Lower leg skin (tissue), 4 donors: ENCODE measurements around the gene TFE3. TPM values are rescaled to one million over a fixed set of nuclear protein-coding genes. Genes with fewer than 3 reads are reported as not detected.

Source experiments
- DNase-seq, 2 donors: peaks; one replicate each; pipeline ENCODE4 v3.0.0-alpha.2; 2019; ENCODE audit warnings: low spot score in 2 of 2
- H3K4me3 ChIP-seq: fragments of 200-600 bp; sonication (generic); 2 replicates; pipeline ENCODE4 v1.5.1; 2017; ENCODE audit warnings: mild to moderate bottlenecking, low read depth; ENCODE audit not compliant: poor library complexity, severe bottlenecking
- POLR2A ChIP-seq, 2 donors: fragments of 450-650 bp; IDR thresholded peaks; one replicate each; pipeline ENCODE4 v1.6.1; 2016 to 2017; ENCODE audit warnings: antibody characterized with exemption in 2 of 2, mild to moderate bottlenecking in 1 of 2, moderate library complexity in 1 of 2
- WGBS, 2 donors: methylation state at CpG; one replicate each; pipeline ENCODE4 v1.1.5; 2018; 5-methylcytosine and 5-hydroxymethylcytosine counted together
- intact Hi-C: fragments of 100-400 bp; cut with DNase I; formaldehyde crosslinking; loops from one replicate; pipeline ENCODE4 v1.15.0; 2023; ENCODE audit warnings: low total_unique reads
- total RNA-seq, 4 donors: library from RNA; depleted of rRNA; stranded (reverse); fragments of >200 nt; gene quantifications; one replicate each; pipeline ENCODE4 v1.1.0, GENCODE V29; 2016
- TF ChIP-seq, protein P1 (sequence below), 3 donors: fragments of 450-650 bp; IDR thresholded peaks; one replicate each; pipeline ENCODE4 v1.5.1; 2016; ENCODE audit warnings: antibody characterized with exemption in 3 of 3, mild to moderate bottlenecking in 3 of 3, moderate library complexity in 2 of 3

The TFE3 gene
- total RNA-seq, 4 donors from 2014 or later: 37.1 to 55.9 (median 53.6) TPM

DNA sequence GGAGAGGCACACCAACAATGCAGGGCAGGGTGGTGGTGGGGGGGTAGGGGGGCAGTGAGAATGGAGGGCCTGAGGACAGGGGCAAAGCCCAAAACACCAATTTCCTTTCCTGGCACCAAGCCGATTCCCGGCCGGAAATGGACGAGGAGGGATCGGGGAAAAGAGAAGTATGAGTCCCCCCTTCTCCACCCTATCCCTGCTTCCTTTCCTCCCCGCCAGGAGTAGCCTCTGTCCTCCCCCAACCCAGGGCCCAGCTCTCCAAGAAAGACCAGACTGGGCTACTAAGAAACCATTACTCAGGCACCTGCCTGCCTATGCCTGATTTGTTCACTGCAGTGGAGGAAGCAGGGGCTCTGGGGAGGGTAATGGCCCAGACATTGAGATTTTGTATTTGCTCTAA is 16.0 kb upstream of the TFE3 start:
- intact Hi-C loops: no loop called here
- WGBS, 2 donors: 33 to 63% methylated on average over 6 of the region's 6 CpGs
- no peak for DNase-seq
- peak overlapping the region; percentile 6 for H3K4me3 ChIP-seq
- TF ChIP-seq, protein P1, sequence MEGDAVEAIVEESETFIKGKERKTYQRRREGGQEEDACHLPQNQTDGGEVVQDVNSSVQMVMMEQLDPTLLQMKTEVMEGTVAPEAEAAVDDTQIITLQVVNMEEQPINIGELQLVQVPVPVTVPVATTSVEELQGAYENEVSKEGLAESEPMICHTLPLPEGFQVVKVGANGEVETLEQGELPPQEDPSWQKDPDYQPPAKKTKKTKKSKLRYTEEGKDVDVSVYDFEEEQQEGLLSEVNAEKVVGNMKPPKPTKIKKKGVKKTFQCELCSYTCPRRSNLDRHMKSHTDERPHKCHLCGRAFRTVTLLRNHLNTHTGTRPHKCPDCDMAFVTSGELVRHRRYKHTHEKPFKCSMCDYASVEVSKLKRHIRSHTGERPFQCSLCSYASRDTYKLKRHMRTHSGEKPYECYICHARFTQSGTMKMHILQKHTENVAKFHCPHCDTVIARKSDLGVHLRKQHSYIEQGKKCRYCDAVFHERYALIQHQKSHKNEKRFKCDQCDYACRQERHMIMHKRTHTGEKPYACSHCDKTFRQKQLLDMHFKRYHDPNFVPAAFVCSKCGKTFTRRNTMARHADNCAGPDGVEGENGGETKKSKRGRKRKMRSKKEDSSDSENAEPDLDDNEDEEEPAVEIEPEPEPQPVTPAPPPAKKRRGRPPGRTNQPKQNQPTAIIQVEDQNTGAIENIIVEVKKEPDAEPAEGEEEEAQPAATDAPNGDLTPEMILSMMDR (IDR thresholded peaks at IDR 0.05): no peak
- TF ChIP-seq POLR2A (IDR thresholded peaks at IDR 0.05): no peak

- intact Hi-C loops: no loop called here
- H3K4me3 ChIP-seq: peak within 1 kb of the TSS; percentile 6
- WGBS, 2 donors: 42 to 66% methylated on average over 2 to 5 of the region's 5 CpGs
- no peak for DNase-seq
- no peak for TF ChIP-seq POLR2A (IDR thresholded peaks at IDR 0.05)
Measured at GRCh38 chrX:49058794-49059193, 15.6 kb upstream of the TFE3 start, which contains the start of gene CCDC120. CCDC120 (plus strand) TSS chrX:49058999; CDS start chrX:49062042, 3,043 bp downstream.

- 80 to 86% methylated on average over 5 of the region's 5 CpGs for WGBS, 2 donors
- TF ChIP-seq POLR2A (IDR thresholded peaks at IDR 0.05): no peak
- TF ChIP-seq, protein P1 (IDR thresholded peaks at IDR 0.05): no peak
- intact Hi-C loops: no loop called here
- DNase-seq: no peak
- no peak overlapping the region for H3K4me3 ChIP-seq
Measured at GRCh38 chrX:49054073-49054762, 11.1 kb upstream of the TFE3 start.

GRCh38 chrX:49053223-49054072 is 10.3 kb upstream of the TFE3 start:
- intact Hi-C loops: no loop called here
- DNase-seq: no peak
- 5 to 34% methylated on average over 12 to 58 of the region's 79 CpGs for WGBS, 2 donors
- TF ChIP-seq, protein P1 (IDR thresholded peaks at IDR 0.05): no peak
- TF ChIP-seq POLR2A (IDR thresholded peaks at IDR 0.05): no peak
- peak overlapping the region; percentile 50 for H3K4me3 ChIP-seq

- TF ChIP-seq, protein P1 (IDR thresholded peaks at IDR 0.05): no peak
- TF ChIP-seq POLR2A (IDR thresholded peaks at IDR 0.05): no peak
- WGBS, 2 donors: 10 to 43% methylated on average over 9 to 13 of the region's 13 CpGs
- intact Hi-C loops: no loop called here
- H3K4me3 ChIP-seq: no peak overlapping the region
- DNase-seq: no peak
Measured at GRCh38 chrX:49043987-49044281, 777 bp upstream of the TFE3 start.

GRCh38 chrX:49042581-49043219 is 457 bp downstream of the TFE3 start:
- 0 to 61% methylated on average over 18 to 22 of the region's 29 CpGs for WGBS, 2 donors
- TF ChIP-seq, protein P1 (IDR thresholded peaks at IDR 0.05): no peak
- TF ChIP-seq POLR2A (IDR thresholded peaks at IDR 0.05): no peak
- intact Hi-C loops: no loop called here
- no peak for DNase-seq
- peak overlapping the region; percentile 64 for H3K4me3 ChIP-seq
